ENCODE data around the gene CDC25B.

The CDC25B gene

GRCh38 chr20:3804254-3804751, 8.2 kb downstream of the CDC25B start:
- DNase-seq (ENCODE audit: low read depth) = no peak

GRCh38 chr20:3804781-3805180, 8.7 kb downstream of the CDC25B start:
- no peak for DNase-seq (ENCODE audit: low read depth)

- DNase-seq (ENCODE audit: low read depth) = no peak
Observed at GRCh38 chr20:3808544-3808943, 12.4 kb downstream of the CDC25B start.

DNA sequence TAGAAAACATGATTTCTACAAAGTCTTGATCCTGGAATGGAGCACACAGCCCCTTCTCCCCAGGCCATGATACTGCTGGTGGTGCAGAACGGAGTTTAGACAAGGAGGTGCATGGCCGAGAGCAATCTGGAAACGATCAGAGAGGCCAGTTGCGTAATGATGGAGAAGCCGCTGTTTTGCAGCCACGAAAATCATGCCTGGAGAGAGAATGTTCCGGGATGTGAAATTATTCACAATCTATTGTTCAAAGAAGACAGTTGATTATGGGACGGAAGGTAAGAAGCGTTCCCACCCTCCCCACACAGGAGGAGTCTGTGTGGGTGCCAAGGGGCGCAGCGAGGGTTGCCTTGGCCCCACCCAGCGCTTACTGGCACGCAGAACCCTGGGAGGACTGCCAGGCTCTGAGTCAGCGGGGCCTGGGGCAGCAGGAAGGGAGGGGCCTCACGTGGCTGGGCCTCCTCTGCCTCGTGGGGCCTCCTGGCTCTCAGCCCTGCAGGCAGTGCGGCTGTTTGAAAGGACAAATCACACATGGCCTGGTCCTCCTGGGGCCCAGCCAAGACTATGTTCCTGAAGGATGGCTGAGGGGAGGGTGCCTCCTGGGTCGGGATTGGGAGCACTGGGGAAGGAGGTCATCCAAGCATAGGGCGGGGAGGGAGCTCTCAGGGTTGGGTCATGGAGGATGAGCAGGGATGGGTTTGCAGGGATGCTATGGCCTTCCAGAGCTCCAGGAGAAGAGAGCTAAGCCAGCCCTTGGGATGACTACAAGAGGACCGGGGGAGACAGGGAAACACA, 15.6 kb downstream of the CDC25B start:
- no peak for DNase-seq (ENCODE audit: low read depth)

DNA sequence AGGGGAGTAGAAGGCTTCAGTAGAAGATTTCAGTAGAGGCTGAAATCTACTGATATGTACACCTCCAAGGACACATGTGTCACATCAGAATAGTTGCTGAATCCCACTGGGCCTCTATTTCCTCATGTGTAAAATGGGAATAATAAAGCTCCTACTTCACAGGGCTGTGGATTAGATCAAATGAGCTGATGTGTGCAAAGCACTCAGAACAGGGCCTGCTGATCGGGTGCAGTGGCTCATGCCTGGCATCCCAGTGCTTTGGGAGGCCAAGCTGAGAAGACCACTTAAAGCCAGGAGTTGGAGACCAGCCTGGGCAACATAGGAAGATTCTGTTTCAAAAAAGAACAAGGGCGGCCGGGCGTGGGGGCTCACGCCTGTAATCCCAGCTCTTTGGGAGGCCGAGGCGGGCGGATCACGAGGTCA, 16.2 kb downstream of the CDC25B start:
- no peak for DNase-seq (ENCODE audit: low read depth)

DNA sequence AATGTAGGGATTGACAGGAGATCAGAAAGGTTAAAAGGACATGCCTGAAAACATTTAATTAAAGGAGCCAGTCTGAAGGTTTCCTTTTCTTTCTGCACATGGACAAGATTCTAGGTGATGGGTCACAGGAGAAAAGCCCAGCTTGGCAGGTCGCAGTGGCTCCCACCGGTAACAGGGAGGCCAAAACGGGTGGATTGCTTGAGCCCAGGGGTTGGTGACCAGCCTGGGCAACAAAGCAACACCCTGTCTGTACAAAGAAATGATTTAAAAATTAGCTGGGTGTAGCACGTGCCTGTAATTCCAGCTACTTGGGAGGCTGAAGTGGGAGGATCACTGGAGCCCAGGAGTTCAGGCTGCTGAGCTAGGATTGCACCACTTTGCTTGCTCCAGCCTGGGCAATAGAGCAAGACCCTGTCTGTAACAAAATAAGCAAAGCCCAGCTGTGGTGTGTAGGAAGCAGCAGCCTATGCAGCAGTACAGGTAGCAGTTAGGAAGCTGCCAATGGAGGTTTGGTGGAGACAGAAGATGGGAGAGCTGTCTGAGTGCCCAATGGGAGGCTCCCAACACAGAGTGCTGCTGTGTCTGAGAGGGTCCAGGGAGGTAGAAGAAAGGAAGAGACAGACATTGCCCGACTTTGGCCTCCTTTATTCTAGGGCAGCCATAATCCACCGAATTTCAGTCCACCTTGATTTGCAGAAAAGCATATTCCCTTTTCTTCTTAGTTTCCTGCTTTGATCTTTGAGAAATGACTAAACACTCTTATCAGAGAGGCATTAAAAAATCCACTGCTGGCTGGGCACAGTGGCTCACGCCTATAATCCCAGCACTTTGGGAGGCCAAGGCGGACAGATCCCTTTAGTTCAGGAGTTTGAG, 17.1 kb downstream of the CDC25B start:
- no peak for DNase-seq (ENCODE audit: low read depth)

- no peak for DNase-seq (ENCODE audit: low read depth)
Observed at GRCh38 chr20:3813848-3814581, 17.9 kb downstream of the CDC25B start.

- no peak for DNase-seq (ENCODE audit: low read depth)
Observed at GRCh38 chr20:3814928-3815495, 18.9 kb downstream of the CDC25B start.

DNA sequence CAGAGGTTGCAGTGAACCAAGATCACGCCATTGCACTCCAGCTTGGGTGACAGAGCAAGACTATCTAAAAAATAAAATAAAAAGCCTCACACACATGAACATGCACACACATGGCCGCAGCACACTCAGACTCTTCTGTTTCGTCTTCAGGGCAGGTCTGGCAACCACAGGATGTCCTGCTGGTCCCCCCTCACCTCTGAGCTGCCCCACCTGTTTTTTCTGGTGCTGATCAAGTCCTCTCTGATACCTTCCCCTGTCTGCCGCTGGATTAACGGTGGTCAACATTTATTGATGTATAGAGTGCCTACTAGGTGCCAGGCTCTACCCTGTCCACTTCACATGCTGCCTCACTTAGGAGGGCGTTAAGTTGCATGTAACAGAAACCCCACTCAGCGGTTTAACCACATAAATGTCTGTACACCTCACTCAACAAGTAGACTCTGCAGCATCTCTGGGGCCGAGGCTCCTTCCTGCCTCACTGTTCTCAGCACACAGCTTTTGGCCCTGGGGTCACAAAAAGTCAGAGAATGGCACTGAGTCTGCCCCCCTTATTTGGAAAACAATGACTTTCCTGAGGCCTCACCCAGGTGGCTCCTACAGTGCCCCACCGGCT, 19.7 kb downstream of the CDC25B start:
- no peak for DNase-seq (ENCODE audit: low read depth)

DNA sequence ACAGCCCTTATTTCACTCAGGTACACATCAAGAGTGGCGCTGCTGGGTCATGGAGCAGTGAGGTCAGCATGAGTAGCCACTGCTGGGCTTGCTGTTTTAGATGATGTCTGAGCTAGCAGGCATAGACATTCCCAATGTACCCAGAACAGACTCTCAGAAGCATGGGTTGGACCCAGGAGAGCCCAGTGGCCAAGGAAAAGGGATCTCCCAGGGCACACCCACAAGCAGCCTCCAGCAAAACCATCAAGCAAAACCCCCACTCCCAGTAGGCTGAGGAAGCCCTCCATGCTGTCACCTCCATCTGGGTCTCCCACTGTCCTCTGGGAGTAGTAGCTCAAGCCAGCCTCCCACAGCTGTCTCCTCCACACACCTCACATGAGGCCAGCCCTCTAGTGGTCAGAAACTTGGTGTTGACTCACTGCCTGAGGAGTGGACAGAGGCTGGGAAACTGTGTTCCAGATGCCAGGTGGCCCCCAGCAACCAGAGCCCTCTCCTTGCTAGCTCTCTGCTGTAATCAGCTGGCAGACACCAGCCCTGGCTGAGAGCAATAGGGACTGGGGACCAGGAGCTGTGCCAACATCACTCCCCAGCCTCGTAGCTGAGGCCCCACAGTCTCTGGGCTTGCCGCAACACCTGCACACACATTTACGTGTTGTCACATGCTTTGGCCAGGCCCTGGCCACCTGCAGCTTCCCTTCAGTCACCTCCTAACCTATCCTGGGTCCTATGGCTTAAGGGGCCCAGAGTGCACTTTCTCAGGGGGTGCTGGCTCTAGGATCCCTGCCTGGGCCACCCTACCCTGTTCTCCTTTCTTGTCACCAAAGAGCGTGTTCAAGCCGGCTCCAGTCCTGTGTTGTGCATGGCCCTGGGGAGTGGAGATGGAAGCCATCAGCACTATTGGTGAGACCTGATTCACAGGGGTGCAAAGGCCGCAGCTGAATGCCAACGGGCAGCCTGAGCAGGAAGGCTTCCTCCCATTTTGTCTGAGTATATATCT, 22.3 kb downstream of the CDC25B start:
- DNase-seq (ENCODE audit: low read depth) = no peak

DNA sequence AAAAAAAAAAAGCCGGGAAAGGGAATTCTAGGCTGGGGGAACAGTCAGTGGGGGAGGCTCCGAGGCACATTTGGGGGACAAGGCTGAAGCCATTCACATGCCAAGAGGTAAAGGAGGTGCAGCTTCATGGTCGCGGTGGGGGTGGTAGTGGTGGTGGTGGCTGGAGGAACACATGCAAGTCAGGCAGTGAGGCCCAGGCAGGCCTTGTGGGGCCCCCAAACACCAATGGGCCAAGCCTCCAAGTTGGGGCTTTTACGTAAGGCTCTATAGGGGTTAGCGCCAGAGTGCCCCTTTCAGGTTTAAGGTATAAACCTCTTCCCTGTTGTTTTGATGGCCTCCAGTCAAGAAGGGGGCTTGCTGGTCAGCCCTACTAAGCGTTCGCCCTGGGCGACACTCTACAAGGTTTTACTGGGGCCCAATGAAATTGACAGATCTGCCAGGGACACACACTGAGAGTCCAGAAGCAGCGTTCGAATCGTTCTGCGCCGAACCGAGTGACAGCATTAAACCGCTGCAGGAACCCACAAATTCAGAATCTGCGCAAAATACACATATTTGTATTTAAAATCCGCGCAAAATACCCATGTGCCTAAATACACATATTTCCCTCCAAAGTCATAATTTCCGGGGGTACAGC, 23.4 kb downstream of the CDC25B start:
- DNase-seq (ENCODE audit: low read depth) = no peak

DNA sequence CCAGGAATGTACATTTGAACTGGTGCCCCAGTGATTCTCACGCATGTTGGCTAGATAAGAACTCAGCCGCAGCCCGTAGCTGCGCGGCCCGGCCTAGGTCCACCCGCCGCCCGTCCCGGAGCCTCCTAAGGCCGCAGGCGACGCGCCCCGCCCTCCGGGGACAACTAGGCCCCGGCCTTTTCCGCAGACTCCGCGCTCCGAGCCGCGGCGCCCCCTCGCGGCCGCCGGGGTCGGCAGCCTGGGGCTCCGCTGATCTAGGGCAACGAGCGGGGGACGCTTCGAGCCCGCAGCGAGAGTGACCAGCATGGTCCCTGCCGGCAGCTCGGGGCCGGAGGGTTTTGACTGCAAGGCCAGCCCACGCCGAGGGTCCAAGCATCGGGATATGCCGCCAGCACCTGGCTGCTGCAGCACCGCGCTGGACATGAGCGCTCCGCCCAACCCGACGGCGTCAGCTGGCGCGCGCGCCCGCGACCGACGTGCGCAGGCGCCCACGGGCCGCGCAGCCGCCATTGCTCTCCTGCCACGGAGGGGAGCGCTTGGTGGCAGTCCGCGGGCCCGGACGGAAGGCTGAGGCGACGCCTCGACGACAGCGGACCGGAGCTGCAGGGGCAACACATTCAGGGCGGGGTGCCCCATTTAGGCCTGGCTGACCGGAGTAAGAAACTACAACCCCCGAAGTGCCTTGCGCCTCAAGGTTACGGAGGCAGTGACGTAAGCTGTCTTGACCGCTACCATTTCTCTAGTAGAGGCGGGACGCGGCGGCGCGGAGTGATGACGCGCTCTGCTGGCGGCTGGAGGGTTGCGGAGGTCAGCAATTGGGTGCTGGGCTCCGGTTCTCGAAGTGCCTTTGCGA, 24.2 kb downstream of the CDC25B start, which contains the start of gene AP5S1:
AP5S1 (plus strand) TSS at position 500 of the 853 bp plus-strand sequence. CDS start 1,571 bp downstream, outside the sequence.
- no peak for DNase-seq (ENCODE audit: low read depth)

GRCh38 chr20:3820901-3821727, 25.0 kb downstream of the CDC25B start:
- no peak for DNase-seq (ENCODE audit: low read depth)

DNA sequence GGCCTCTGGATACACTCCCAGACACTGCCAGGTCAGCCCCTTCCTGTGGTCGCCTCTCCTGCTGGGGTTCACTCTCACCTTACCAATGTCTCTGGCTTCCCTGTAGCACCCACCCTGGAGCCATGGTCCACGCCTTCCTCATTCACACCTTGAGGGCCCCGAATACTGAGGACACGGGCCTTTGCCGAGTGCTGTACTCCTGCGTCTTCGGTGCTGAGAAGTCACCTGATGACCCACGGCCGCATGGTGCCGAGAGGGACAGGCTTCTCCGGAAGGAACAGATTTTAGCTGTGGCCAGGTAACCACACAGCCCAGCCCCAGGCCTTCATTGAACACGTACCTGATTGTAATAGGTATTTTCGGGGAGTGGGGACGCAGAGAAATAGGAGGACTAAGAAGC, 25.9 kb downstream of the CDC25B start:
- no peak for DNase-seq (ENCODE audit: low read depth)

DNA sequence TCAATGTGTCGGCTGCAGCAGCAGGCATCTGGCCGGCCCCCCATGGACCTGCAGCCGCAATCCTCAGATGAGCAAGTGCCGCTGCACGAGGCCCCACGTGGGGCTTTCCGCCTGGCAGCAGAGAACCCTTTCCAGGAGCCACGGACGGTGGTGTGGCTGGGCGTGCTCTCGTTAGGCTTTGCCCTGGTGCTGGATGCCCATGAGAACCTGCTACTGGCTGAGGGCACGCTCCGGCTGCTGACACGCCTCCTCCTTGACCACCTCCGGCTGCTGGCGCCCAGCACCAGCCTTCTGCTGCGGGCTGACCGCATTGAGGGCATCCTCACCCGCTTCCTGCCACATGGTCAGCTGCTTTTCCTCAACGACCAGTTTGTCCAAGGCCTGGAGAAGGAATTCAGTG, 27.8 kb downstream of the CDC25B start:
- DNase-seq (ENCODE audit: low read depth) = no peak

DNA sequence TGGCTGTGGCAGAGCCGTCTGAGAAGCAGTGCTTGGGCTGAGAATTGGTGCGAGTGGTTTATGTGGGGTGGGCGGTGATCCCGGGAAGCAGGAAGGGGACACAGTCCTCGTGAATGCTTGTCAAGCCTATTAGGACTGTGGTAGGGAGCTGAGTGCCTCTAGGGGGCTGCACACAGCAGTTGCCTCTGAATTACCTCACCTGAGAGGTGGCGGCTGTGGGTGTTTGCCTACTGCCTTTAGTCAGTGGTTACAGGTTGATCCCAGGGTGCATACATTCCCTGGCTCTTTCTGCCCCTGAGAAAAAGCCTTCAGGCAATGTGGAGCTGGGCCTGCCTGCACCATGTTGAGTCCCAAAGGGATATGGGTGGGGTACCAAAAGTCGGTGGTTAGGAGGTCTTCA, 29.4 kb downstream of the CDC25B start:
- DNase-seq (ENCODE audit: low read depth) = no peak

DNA sequence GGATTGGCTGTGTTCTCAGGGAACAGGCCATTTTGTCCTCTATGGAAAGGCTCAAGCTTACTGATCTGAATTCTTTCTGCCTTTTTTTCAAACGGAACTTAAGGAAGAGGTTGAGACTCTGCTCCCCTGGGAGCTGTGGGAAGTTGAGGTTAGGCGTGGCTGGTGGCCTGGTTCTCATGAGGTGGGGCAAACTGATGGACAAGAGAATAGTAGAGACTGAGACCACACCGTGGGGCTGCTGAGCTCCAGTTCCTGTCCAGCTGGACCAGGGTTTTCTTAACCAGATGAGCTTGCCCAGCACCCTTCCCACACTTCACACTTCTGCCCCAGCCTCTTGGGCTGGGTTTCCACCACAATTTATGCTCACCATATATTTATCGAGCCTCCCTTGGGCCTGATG, 30.3 kb downstream of the CDC25B start:
- DNase-seq (ENCODE audit: low read depth) = no peak

DNA sequence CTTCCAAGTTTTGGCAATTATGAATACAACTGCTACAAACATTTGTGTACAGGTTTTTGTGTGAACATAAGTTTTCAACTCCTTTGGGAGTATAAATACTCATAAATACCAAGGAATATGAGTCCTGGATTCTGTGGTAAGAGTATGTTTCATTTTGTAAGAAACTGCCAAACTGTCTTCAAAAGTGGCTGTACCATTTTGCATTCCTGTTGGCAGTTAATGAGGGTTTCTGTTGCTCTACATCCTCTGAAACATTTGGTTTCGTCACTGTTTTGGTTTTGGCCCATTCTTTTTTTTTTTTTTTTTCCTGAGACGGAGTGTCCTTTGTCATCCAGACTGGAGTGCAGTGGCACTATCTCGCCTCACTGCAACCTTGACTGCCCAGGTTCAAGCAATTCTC, 32.7 kb downstream of the CDC25B start:
- no peak for DNase-seq (ENCODE audit: low read depth)

All from non-pigmented ciliary epithelial cell (primary cell).